ENCODE results near the gene IL36B. TPM values are rescaled to one million over a fixed set of nuclear protein-coding genes. Genes with fewer than 3 reads are reported as not detected.
A peak's percentile ranks its signal among the peaks of the same experiment; 100 is the strongest.

Gene IL36B
- polyA plus RNA-seq, 3 donors = not detected

DNA sequence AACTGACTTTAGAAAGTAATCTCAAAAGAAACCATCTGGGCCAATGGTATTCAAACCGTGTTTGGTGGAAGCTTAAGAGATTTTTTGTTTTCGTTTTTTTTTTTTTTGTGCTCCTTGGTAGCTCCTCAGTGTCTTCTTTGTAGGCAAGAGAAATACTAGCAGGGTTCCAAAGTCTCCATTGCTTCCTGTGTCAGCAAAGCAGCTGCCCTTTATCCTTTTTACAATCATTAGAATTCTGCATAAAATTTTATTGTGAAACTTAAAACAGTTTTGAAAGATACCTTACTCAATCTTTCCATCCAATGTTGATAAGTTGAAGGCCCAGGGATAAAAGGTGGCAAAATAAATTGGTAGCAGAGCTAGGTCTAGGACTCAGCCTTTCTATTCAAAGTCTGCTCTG lies 15.6 kb upstream of the IL36B start:
- Histone ChIP-seq H3K4me2 (replicated peaks; ENCODE audit: extremely low read depth, low read length, poor library complexity, severe bottlenecking) (no peak overlapping the region), H3K4me1 (ENCODE audit: control insufficient read depth in 1 of 2, insufficient read depth in 2 of 2, low read length in 2 of 2) (no peaks in the 10 kb centered on the region), H3K27ac (ENCODE audit: low read depth in 1 of 2, low read length in 2 of 2) (no peak overlapping the region), H3K4me3 (replicated peaks in 1 of 3; ENCODE audit: low read depth in 2 of 3, low read length in 3 of 3) (no peak overlapping the region), H4K20me1 (ENCODE audit: insufficient read depth, low read length) (no peaks in the 10 kb centered on the region), H2AFZ (ENCODE audit: insufficient read depth, low read depth, low read length, poor library complexity, severe bottlenecking) (no peak overlapping the region), H3K79me2 (ENCODE audit: insufficient read depth, low read length) (no peaks in the 10 kb centered on the region), H3K36me3 (replicated peaks in 1 of 2; ENCODE audit: control insufficient read depth in 1 of 2, insufficient read depth in 2 of 2, low read length in 2 of 2) (no peaks in the 10 kb centered on the region), H3K9ac (ENCODE audit: insufficient read depth, low read length, poor library complexity, severe bottlenecking) (no peak overlapping the region), H3K27me3 (ENCODE audit: control insufficient read depth in 2 of 2, insufficient read depth in 2 of 2, low read length in 2 of 2) (no peaks in the 10 kb centered on the region), H3K9me3 (replicated peaks in 1 of 2; ENCODE audit: control insufficient read depth in 1 of 2, insufficient read depth in 1 of 2, low read length in 2 of 2) (no peaks in the 10 kb centered on the region)
- Mint-ChIP-seq H3K4me3 (no peak overlapping the region), H3K27ac (no peak overlapping the region), H3K9me3 (peaks cover 0 to 2% (median 0%) of the 10 kb centered on the region in 7 donors), H3K27me3 (ENCODE audit: low read depth in 3 of 3) (peaks cover 0 to 4% (median 3%) of the 10 kb centered on the region in 3 donors), H3K36me3 (no peaks in the 10 kb centered on the region), H3K4me1 (no peaks in the 10 kb centered on the region)
- no peak for DNase-seq
- TF ChIP-seq, protein P1, sequence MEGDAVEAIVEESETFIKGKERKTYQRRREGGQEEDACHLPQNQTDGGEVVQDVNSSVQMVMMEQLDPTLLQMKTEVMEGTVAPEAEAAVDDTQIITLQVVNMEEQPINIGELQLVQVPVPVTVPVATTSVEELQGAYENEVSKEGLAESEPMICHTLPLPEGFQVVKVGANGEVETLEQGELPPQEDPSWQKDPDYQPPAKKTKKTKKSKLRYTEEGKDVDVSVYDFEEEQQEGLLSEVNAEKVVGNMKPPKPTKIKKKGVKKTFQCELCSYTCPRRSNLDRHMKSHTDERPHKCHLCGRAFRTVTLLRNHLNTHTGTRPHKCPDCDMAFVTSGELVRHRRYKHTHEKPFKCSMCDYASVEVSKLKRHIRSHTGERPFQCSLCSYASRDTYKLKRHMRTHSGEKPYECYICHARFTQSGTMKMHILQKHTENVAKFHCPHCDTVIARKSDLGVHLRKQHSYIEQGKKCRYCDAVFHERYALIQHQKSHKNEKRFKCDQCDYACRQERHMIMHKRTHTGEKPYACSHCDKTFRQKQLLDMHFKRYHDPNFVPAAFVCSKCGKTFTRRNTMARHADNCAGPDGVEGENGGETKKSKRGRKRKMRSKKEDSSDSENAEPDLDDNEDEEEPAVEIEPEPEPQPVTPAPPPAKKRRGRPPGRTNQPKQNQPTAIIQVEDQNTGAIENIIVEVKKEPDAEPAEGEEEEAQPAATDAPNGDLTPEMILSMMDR (IDR thresholded peaks at IDR 0.05) = no peak
- intact Hi-C loops (cut with micrococcal nuclease) = no loop called here
- 100% methylated on average over 1 of the region's 2 CpGs for WGBS (ENCODE audit: insufficient coverage)

DNA sequence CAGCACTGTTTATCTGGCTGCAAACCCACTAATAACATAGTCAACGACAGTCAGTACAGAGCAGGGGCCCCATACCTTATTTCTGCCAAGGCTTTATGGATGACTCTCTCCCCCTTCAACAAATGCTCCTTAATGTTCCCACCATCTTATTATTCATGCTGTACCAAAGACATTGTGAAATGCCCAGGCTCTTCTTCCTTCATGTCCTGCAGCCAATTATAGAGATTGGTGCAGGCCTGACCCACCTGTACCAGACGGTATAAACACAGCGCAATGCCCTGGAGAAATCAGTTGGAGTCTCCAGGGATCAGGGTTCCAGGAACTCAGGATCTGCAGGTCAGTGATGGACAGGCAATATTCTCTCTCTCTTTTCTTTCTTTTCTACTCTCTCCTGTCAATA lies 15.0 kb upstream of the IL36B start, which contains the start of gene IL1F10:
IL1F10 (plus strand) TSS at position 290 of the 400 bp plus-strand sequence. CDS start 4,769 bp downstream, outside the sequence.
- no peak for DNase-seq
- intact Hi-C loops (cut with micrococcal nuclease) = no loop called here
- H3K27me3 Mint-ChIP-seq (ENCODE audit: low read depth in 3 of 3) = peaks cover 0 to 6% (median 3%) of the 10 kb centered on the region in 3 donors
- H3K27ac Mint-ChIP-seq = peak within 1 kb of the TSS in 1 of 7 donors; percentile 25
- Histone ChIP-seq H3K79me2 (ENCODE audit: insufficient read depth, low read length) (no peaks in the 10 kb centered on the region), H3K4me3 (replicated peaks in 1 of 3; ENCODE audit: low read depth in 2 of 3, low read length in 3 of 3) (no peak within 1 kb of the TSS), H3K9me3 (replicated peaks in 1 of 2; ENCODE audit: control insufficient read depth in 1 of 2, insufficient read depth in 1 of 2, low read length in 2 of 2) (no peaks in the 10 kb centered on the region), H2AFZ (ENCODE audit: insufficient read depth, low read depth, low read length, poor library complexity, severe bottlenecking) (no peak within 1 kb of the TSS), H3K27ac (ENCODE audit: low read depth in 1 of 2, low read length in 2 of 2) (no peak within 1 kb of the TSS), H3K36me3 (replicated peaks in 1 of 2; ENCODE audit: control insufficient read depth in 1 of 2, insufficient read depth in 2 of 2, low read length in 2 of 2) (no peaks in the 10 kb centered on the region), H3K4me1 (ENCODE audit: control insufficient read depth in 1 of 2, insufficient read depth in 2 of 2, low read length in 2 of 2) (no peaks in the 10 kb centered on the region), H4K20me1 (ENCODE audit: insufficient read depth, low read length) (no peaks in the 10 kb centered on the region), H3K27me3 (ENCODE audit: control insufficient read depth in 2 of 2, insufficient read depth in 2 of 2, low read length in 2 of 2) (no peaks in the 10 kb centered on the region), H3K9ac (ENCODE audit: insufficient read depth, low read length, poor library complexity, severe bottlenecking) (no peak within 1 kb of the TSS), H3K4me2 (replicated peaks; ENCODE audit: extremely low read depth, low read length, poor library complexity, severe bottlenecking) (no peak within 1 kb of the TSS)
- peaks cover 0 to 2% (median 0%) of the 10 kb centered on the region in 7 donors for H3K9me3 Mint-ChIP-seq
- WGBS (ENCODE audit: insufficient coverage) = 95% methylated on average over 3 of the region's 3 CpGs
- no peaks in the 10 kb centered on the region for H3K4me1 Mint-ChIP-seq
- no peak within 1 kb of the TSS for H3K4me3 Mint-ChIP-seq
- H3K36me3 Mint-ChIP-seq = no peaks in the 10 kb centered on the region
- TF ChIP-seq, protein P1 (IDR thresholded peaks at IDR 0.05) = no peak

Data from CD14-positive monocyte (primary cell).